Heart left ventricle (tissue), 11 donors: ENCODE data around the gene USE1. TPM values are rescaled to one million over a fixed set of nuclear protein-coding genes. Genes with fewer than 3 reads are reported as not detected.

ENCODE experiments used
- polyA plus RNA-seq, 2 donors: library from polyadenylated mRNA; stranded (reverse); fragments of 200-250 nt; gene quantifications; one replicate each; pipeline ENCODE4 v1.2.3, GENCODE V29; 2013
- total RNA-seq, 9 donors: library from RNA; depleted of rRNA in 2 of 9; stranded (reverse); fragments of >200 nt in 2 of 9; fragmentation: NEBNext Ultra II Directional in 3 of 9; extraction: Animal tissue kit (Norgen Biotek cat#: 25700) in 3 of 9; gene quantifications; one replicate each; pipeline versions ENCODE4 v1.1.0 to v1.2.4, GENCODE V29; 2016 to 2023
- donor health status: ischemic (EF 13 %, LVEDD 7.1; RV severe dilation, severe dysfunction).
- donor health status: healthy with polysubstance abuse.
- donor health status: DM: no; HTN: yes; CAD: no.
- donor health status: DM: no; HTN: no; CAD: no.
- donor health status: ischemic (EF 25% LVEDD 5.7; RV mildly dilated, moderate dysfunction).
- donor health status: healthy.
- donor health status: DM: yes; HTN: yes; CAD: no.
- donor health status: PGD.
- donor health status: nonischemic (EF 23%, LVEDD 6.1; RV moderate dilation, normal function).

The USE1 gene
- total and polyA plus RNA-seq, 11 donors: 22.5 to 69.6 (median 26.7) TPM

Other genes starting within 250 kb of the USE1 start
- 10 to 100 TPM in 7 of 9 donors, 1 to 10 TPM in 2; 5.2 to 49.5 (median 16.9) TPM for gene CPAMD8, start 188.5 kb upstream of the USE1 start, total RNA-seq
- gene CPAMD8, start 188.5 kb upstream of the USE1 start, polyA plus RNA-seq: 10 to 100 TPM in 1 of 2 donors, 1 to 10 TPM in 1; 9.6 to 36.3 TPM
- gene HAUS8, start 139.9 kb upstream of the USE1 start, total RNA-seq: 1 to 10 TPM; 2.1 to 9.2 (median 4.7) TPM
- gene HAUS8, start 139.9 kb upstream of the USE1 start, polyA plus RNA-seq: 1 to 10 TPM; 4.2 to 5.1 TPM
- 10 to 100 TPM; 24.2 to 89.4 (median 31.3) TPM for gene MYO9B, start 139.6 kb upstream of the USE1 start, total RNA-seq
- 10 to 100 TPM; 26.9 to 39.6 TPM for gene MYO9B, start 139.6 kb upstream of the USE1 start, polyA plus RNA-seq
- 10 to 100 TPM in 6 of 9 donors, 1 to 10 TPM in 3; 8.7 to 27.2 (median 16.8) TPM for gene OCEL1, start 10.9 kb downstream of the USE1 start, total RNA-seq
- gene OCEL1, start 10.9 kb downstream of the USE1 start, polyA plus RNA-seq: 10 to 100 TPM; 15.6 to 35.2 TPM
- gene NR2F6, start 30.6 kb downstream of the USE1 start, total RNA-seq: 100 to 1,000 TPM in 2 of 9 donors, 10 to 100 TPM in 7; 34.7 to 117 (median 47.0) TPM
- 10 to 100 TPM; 30.8 to 38.3 TPM for gene NR2F6, start 30.6 kb downstream of the USE1 start, polyA plus RNA-seq
- 10 to 100 TPM in 1 of 9 donors, 1 to 10 TPM in 8; 3.7 to 14.6 (median 7.3) TPM for gene USHBP1, start 49.4 kb downstream of the USE1 start, total RNA-seq
- 10 to 100 TPM; 11.1 to 12.4 TPM for gene USHBP1, start 49.4 kb downstream of the USE1 start, polyA plus RNA-seq
- 10 to 100 TPM; 60.9 to 92.4 (median 75.9) TPM for gene BABAM1, start 52.1 kb downstream of the USE1 start, total RNA-seq
- gene BABAM1, start 52.1 kb downstream of the USE1 start, polyA plus RNA-seq: 10 to 100 TPM; 67.2 to 73.5 TPM
- under 1 TPM in 7 of 9 donors, not detected in 2; 0.07 to 0.44 (median 0.23) TPM for gene ANKLE1, start 66.5 kb downstream of the USE1 start, total RNA-seq
- gene ANKLE1, start 66.5 kb downstream of the USE1 start, polyA plus RNA-seq: under 1 TPM; 0.08 to 0.36 TPM
- 10 to 100 TPM in 5 of 9 donors, 1 to 10 TPM in 4; 7.4 to 21.8 (median 10.3) TPM for gene ABHD8, start 88.1 kb downstream of the USE1 start, total RNA-seq
- 10 to 100 TPM; 11.6 to 19.2 TPM for gene ABHD8, start 88.1 kb downstream of the USE1 start, polyA plus RNA-seq
- gene MRPL34, start 90.5 kb downstream of the USE1 start, total RNA-seq: 100 to 1,000 TPM in 8 of 9 donors, 10 to 100 TPM in 1; 97.8 to 389 (median 174) TPM
- 100 to 1,000 TPM; 296 to 325 TPM for gene MRPL34, start 90.5 kb downstream of the USE1 start, polyA plus RNA-seq
- gene DDA1, start 94.2 kb downstream of the USE1 start, total RNA-seq: 10 to 100 TPM; 13.9 to 47.1 (median 35.7) TPM
- gene DDA1, start 94.2 kb downstream of the USE1 start, polyA plus RNA-seq: 10 to 100 TPM; 64.8 to 84.6 TPM
- 10 to 100 TPM in 2 of 9 donors, 1 to 10 TPM in 7; 6.4 to 11.0 (median 7.9) TPM for gene ANO8, start 119.5 kb downstream of the USE1 start, total RNA-seq
- 1 to 10 TPM; 4.8 to 8.3 TPM for gene ANO8, start 119.5 kb downstream of the USE1 start, polyA plus RNA-seq
- 10 to 100 TPM in 7 of 9 donors, 1 to 10 TPM in 2; 6.3 to 20.1 (median 11.3) TPM for gene GTPBP3, start 122.2 kb downstream of the USE1 start, total RNA-seq
- 10 to 100 TPM in 1 of 2 donors, 1 to 10 TPM in 1; 8.9 to 13.0 TPM for gene GTPBP3, start 122.2 kb downstream of the USE1 start, polyA plus RNA-seq
- gene PLVAP, start 162.0 kb downstream of the USE1 start, total RNA-seq: 10 to 100 TPM in 4 of 9 donors, 1 to 10 TPM in 5; 7.1 to 52.8 (median 9.5) TPM
- 10 to 100 TPM; 26.4 to 50.1 TPM for gene PLVAP, start 162.0 kb downstream of the USE1 start, polyA plus RNA-seq
- gene CCDC194, start 178.8 kb downstream of the USE1 start, total RNA-seq: under 1 TPM in 2 of 9 donors, not detected in 7; 0.37 to 0.53 TPM
- under 1 TPM in 1 of 2 donors, not detected in 1; 0.23 TPM for gene CCDC194, start 178.8 kb downstream of the USE1 start, polyA plus RNA-seq
- gene BST2, start 190.3 kb downstream of the USE1 start, total RNA-seq: 100 to 1,000 TPM in 1 of 9 donors, 10 to 100 TPM in 8; 28.6 to 116 (median 49.4) TPM
- 10 to 100 TPM; 37.1 to 64.1 TPM for gene BST2, start 190.3 kb downstream of the USE1 start, polyA plus RNA-seq
- gene MVB12A, start 204.7 kb downstream of the USE1 start, total RNA-seq: 10 to 100 TPM; 11.8 to 41.5 (median 18.5) TPM
- 10 to 100 TPM; 30.7 to 46.5 TPM for gene MVB12A, start 204.7 kb downstream of the USE1 start, polyA plus RNA-seq
- under 1 TPM in 1 of 9 donors, not detected in 8; 0.52 TPM for gene TMEM221, start 233.3 kb downstream of the USE1 start, total RNA-seq
- under 1 TPM in 1 of 2 donors, not detected in 1; 0.04 TPM for gene TMEM221, start 233.3 kb downstream of the USE1 start, polyA plus RNA-seq
- gene NXNL1, start 245.6 kb downstream of the USE1 start, total RNA-seq: 1 to 10 TPM in 1 of 9 donors, under 1 TPM in 3, not detected in 5; 0.32 to 1.1 (median 0.57) TPM
- under 1 TPM in 1 of 2 donors, not detected in 1; 0.69 TPM for gene NXNL1, start 245.6 kb downstream of the USE1 start, polyA plus RNA-seq